ENCODE results near the gene SPRY1.

Gene SPRY1

GRCh38 chr4:123380728-123381716, 15.6 kb upstream of the SPRY1 start:
- no peak for DNase-seq

GRCh38 chr4:123381996-123382395, 14.6 kb upstream of the SPRY1 start:
- no peak for DNase-seq

- no peak for DNase-seq
Observed at GRCh38 chr4:123383566-123383965, 13.0 kb upstream of the SPRY1 start.

GRCh38 chr4:123386609-123387008, 10.0 kb upstream of the SPRY1 start:
- no peak for DNase-seq

GRCh38 chr4:123390846-123391456, 5.6 kb upstream of the SPRY1 start:
- DNase-seq = no peak

- no peak for DNase-seq
Observed at GRCh38 chr4:123393721-123394120, 2.9 kb upstream of the SPRY1 start.

- peak; percentile 51 for DNase-seq
Observed at GRCh38 chr4:123397144-123398065, 810 bp downstream of the SPRY1 start.

GRCh38 chr4:123398066-123398852, 1.7 kb downstream of the SPRY1 start:
- peak; percentile 65 for DNase-seq

GRCh38 chr4:123398853-123399626, 2.4 kb downstream of the SPRY1 start:
- peak; percentile 53 for DNase-seq

GRCh38 chr4:123399627-123400358, 3.2 kb downstream of the SPRY1 start:
- DNase-seq = no peak

GRCh38 chr4:123401271-123402120, 4.9 kb downstream of the SPRY1 start:
- DNase-seq = no peak

- no peak for DNase-seq
Observed at GRCh38 chr4:123402121-123402465, 5.5 kb downstream of the SPRY1 start.

GRCh38 chr4:123403080-123403604, 6.5 kb downstream of the SPRY1 start:
- no peak for DNase-seq

- DNase-seq = no peak
Observed at GRCh38 chr4:123404533-123404932, 7.9 kb downstream of the SPRY1 start.

- DNase-seq = no peak
Observed at GRCh38 chr4:123405267-123405865, 8.8 kb downstream of the SPRY1 start.

GRCh38 chr4:123406872-123407271, 10.3 kb downstream of the SPRY1 start:
- DNase-seq = no peak

GRCh38 chr4:123408471-123409084, 12.0 kb downstream of the SPRY1 start:
- DNase-seq = no peak

- no peak for DNase-seq
Observed at GRCh38 chr4:123409334-123409733, 12.7 kb downstream of the SPRY1 start.

- DNase-seq = no peak
Observed at GRCh38 chr4:123411514-123411913, 14.9 kb downstream of the SPRY1 start.
